Left lung (tissue), 10 donors: ENCODE results near the gene SLC32A1. TPM values are rescaled to one million over a fixed set of nuclear protein-coding genes. Genes with fewer than 3 reads are reported as not detected.

Source experiments
- ATAC-seq: fragments of 200-7000 bp; cut with Tn5 transposase; one replicate; pipeline ENCODE4 v1.9.1; 2020; ENCODE audit warnings: moderate library complexity
- DNase-seq, 4 donors: peaks; one replicate each; pipeline ENCODE4 v3.0.0-alpha.2; 2013 to 2020
- H3K27ac ChIP-seq, 2 donors: fragments of 200-600 bp; sonication (generic) in 1 of 2; one replicate each; pipeline versions ENCODE4 v1.5.0 to v1.8.0; 2020 to 2021
- H3K27me3 ChIP-seq, 2 donors: fragments of 200-600 bp; sonication (generic) in 1 of 2; one replicate each; pipeline versions ENCODE4 v1.5.0 to v1.8.0; 2020 to 2021
- H3K36me3 ChIP-seq, 2 donors: fragments of 200-600 bp; sonication (generic) in 1 of 2; one replicate each; pipeline versions ENCODE4 v1.5.0 to v1.8.0; 2020 to 2021
- H3K4me1 ChIP-seq, 2 donors: fragments of 200-600 bp; one replicate each; pipeline ENCODE4 v1.8.0; 2021
- H3K4me3 ChIP-seq, 2 donors: fragments of 200-600 bp; sonication (generic) in 1 of 2; one replicate each; pipeline versions ENCODE4 v1.5.0 to v1.8.0; 2020 to 2021; ENCODE audit warnings: mild to moderate bottlenecking in 1 of 2
- H3K9me3 ChIP-seq, 2 donors: fragments of 200-600 bp; sonication (generic) in 1 of 2; one replicate each; pipeline versions ENCODE4 v1.5.0 to v1.8.0; 2020 to 2021
- intact Hi-C, 2 donors: fragments of 100-400 bp; cut with DNase I; formaldehyde crosslinking; loops; one replicate each; pipeline versions ENCODE4 v1.11.2 to v1.14.2; 2022
- polyA plus RNA-seq, 6 donors: library from polyadenylated mRNA; unstranded; fragments of 120-200 nt; gene quantifications; one replicate each; pipeline ENCODE4 v1.2.1, GENCODE V29; 2013; ENCODE audit not compliant: insufficient read length in 6 of 6
- total RNA-seq, 2 donors: library from RNA; stranded (reverse); fragmentation: NEBNext Ultra II Directional; extraction: Animal tissue kit (Norgen Biotek cat#: 25700); gene quantifications; one replicate each; pipeline ENCODE4 v1.2.1, GENCODE V29; 2021
- TF ChIP-seq, protein P1 (sequence below), 2 donors: fragments of 200-600 bp; sonication (generic) in 1 of 2; IDR thresholded peaks; one replicate each; pipeline versions ENCODE4 v1.5.0 to v1.8.0; 2021; ENCODE audit warnings: antibody characterized with exemption in 2 of 2
- donor health status: DM: no; HTN: yes; CAD: no.
- donor health status: DM: no; HTN: no; CAD: no.

The SLC32A1 gene
- total and polyA plus RNA-seq, 8 donors: not detected

DNA sequence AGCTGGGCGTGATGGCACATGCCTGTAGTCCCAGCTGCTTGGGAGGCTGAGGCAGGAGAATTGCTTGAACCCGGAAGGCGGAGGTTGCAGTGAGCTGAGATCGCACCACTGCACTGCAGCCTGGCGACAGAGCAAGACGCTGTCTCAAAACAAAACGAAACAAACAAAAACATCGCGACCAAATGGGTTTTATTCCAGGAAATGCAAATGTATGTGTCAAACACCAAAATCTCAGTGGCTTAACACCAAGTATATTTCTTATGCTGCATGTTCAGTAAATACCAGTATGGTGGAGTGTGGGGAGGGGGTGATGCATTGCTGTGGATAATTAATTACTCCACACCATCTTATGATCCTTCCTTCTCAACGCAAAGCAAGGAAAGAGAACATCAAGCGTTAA lies 52.1 kb downstream of the SLC32A1 start:
- Histone ChIP-seq H3K27ac (no peak overlapping the region), H3K9me3 (peaks cover 0 to 4% of the 10 kb centered on the region in 2 donors), H3K36me3 (peaks cover 4 to 47% of the 10 kb centered on the region in 2 donors), H3K4me3 (no peak overlapping the region), H3K4me1 (no peaks in the 10 kb centered on the region), H3K27me3 (no peaks in the 10 kb centered on the region)
- intact Hi-C loops: no loop called here
- TF ChIP-seq, protein P1, sequence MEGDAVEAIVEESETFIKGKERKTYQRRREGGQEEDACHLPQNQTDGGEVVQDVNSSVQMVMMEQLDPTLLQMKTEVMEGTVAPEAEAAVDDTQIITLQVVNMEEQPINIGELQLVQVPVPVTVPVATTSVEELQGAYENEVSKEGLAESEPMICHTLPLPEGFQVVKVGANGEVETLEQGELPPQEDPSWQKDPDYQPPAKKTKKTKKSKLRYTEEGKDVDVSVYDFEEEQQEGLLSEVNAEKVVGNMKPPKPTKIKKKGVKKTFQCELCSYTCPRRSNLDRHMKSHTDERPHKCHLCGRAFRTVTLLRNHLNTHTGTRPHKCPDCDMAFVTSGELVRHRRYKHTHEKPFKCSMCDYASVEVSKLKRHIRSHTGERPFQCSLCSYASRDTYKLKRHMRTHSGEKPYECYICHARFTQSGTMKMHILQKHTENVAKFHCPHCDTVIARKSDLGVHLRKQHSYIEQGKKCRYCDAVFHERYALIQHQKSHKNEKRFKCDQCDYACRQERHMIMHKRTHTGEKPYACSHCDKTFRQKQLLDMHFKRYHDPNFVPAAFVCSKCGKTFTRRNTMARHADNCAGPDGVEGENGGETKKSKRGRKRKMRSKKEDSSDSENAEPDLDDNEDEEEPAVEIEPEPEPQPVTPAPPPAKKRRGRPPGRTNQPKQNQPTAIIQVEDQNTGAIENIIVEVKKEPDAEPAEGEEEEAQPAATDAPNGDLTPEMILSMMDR (IDR thresholded peaks at IDR 0.05): no peak
- ATAC-seq (no peak), DNase-seq (no peak)

Other genes with a start within 250 kb of the SLC32A1 start
- gene ADIG, start 143.3 kb upstream of the SLC32A1 start, total RNA-seq: not detected
- not detected for gene ADIG, start 143.3 kb upstream of the SLC32A1 start, polyA plus RNA-seq
- gene ARHGAP40, start 122.7 kb upstream of the SLC32A1 start, total RNA-seq: under 1 TPM in 1 of 2 donors, not detected in 1; 0.44 TPM
- gene ARHGAP40, start 122.7 kb upstream of the SLC32A1 start, polyA plus RNA-seq: under 1 TPM; 0.13 to 0.62 (median 0.40) TPM
- gene ACTR5, start 24.0 kb downstream of the SLC32A1 start, total RNA-seq: 1 to 10 TPM; 6.2 to 6.9 TPM
- gene ACTR5, start 24.0 kb downstream of the SLC32A1 start, polyA plus RNA-seq: 10 to 100 TPM; 10.5 to 13.6 (median 11.9) TPM
- 1 to 10 TPM; 5.4 to 9.8 TPM for gene PPP1R16B, start 81.2 kb downstream of the SLC32A1 start, total RNA-seq
- gene PPP1R16B, start 81.2 kb downstream of the SLC32A1 start, polyA plus RNA-seq: 10 to 100 TPM in 1 of 6 donors, 1 to 10 TPM in 5; 6.3 to 10.8 (median 7.8) TPM
- 1 to 10 TPM; 1.5 to 8.5 TPM for gene FAM83D, start 201.9 kb downstream of the SLC32A1 start, total RNA-seq
- gene FAM83D, start 201.9 kb downstream of the SLC32A1 start, polyA plus RNA-seq: 10 to 100 TPM; 10.7 to 28.1 (median 13.2) TPM
- 1 to 10 TPM; 7.5 to 9.1 TPM for gene DHX35, start 237.9 kb downstream of the SLC32A1 start, total RNA-seq
- gene DHX35, start 237.9 kb downstream of the SLC32A1 start, polyA plus RNA-seq: 10 to 100 TPM; 14.9 to 17.7 (median 16.8) TPM